Stomach (tissue), 4 donors: ENCODE results near the gene ZFP82.

Experiments used
- EP300 ChIP-seq: sonication (generic); formaldehyde crosslinking; IDR thresholded peaks from one replicate; pipeline ENCODE4 v1.6.1; 2017; ENCODE audit warnings: antibody characterized with exemption
- TF ChIP-seq, protein P1 (sequence below), 7 experiments: fragments of 450-650 bp in 4 of 7; fragments of 200-600 bp in 3 of 7; sonication (generic) in 3 of 7; IDR thresholded peaks; one replicate each; pipeline ENCODE4 v1.5.1; 2016 to 2019; ENCODE audit warnings: antibody characterized with exemption in 7 of 7, control low read depth in 2 of 7, mild to moderate bottlenecking in 1 of 7

DNA sequence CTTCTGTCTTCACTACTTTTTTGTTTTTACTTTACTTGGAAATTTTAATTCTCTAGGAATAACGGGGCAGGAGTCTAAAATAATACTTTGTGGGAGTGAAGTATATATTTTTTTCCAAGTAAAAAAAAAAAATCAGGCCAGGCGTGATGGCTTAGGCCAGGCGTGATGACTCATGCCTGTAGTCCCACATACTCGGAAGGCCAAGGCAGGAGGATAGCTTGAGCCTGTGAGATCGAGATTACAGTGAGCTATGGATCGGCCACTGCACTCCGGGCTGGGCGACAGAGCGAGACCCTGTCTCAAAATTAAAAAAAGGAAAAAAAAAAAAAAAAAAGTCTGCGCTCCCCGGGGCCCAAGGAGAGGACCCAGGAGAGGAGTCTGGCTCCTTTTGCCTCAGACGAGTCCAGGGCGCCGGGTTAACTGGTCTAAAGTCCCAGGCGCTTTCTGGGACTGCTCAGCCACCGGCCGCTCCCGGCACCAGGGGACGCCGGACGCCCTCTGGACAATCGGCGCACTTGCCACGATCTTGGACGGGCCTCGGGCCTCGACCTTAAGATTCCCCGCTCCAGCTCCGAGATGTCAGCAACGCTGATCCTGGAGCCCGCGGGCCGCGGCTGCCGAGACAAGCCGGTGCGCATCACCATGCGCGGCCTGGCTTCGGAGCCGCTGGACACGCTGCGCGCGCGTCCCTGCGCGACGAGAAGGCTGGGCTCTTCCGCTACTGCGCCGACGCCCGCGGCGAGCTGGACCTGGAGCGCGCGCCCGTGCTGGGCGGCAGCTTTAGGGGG lies 2.7 kb upstream of the ZFP82 start:
- TF ChIP-seq, protein P1, sequence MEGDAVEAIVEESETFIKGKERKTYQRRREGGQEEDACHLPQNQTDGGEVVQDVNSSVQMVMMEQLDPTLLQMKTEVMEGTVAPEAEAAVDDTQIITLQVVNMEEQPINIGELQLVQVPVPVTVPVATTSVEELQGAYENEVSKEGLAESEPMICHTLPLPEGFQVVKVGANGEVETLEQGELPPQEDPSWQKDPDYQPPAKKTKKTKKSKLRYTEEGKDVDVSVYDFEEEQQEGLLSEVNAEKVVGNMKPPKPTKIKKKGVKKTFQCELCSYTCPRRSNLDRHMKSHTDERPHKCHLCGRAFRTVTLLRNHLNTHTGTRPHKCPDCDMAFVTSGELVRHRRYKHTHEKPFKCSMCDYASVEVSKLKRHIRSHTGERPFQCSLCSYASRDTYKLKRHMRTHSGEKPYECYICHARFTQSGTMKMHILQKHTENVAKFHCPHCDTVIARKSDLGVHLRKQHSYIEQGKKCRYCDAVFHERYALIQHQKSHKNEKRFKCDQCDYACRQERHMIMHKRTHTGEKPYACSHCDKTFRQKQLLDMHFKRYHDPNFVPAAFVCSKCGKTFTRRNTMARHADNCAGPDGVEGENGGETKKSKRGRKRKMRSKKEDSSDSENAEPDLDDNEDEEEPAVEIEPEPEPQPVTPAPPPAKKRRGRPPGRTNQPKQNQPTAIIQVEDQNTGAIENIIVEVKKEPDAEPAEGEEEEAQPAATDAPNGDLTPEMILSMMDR (IDR thresholded peaks at IDR 0.05), result no peak
- TF ChIP-seq EP300, result no peak
